ENCODE data around the gene HOXB6. TPM values are rescaled to one million over a fixed set of nuclear protein-coding genes. Genes with fewer than 3 reads are reported as not detected.

Gene HOXB6
- total and polyA plus RNA-seq, 12 donors, result 1.7 to 23.1 (median 11.8) TPM

GRCh38 chr17:48554412-48555257 is 50.2 kb downstream of the HOXB6 start:
- peaks cover 0 to 6% of the 10 kb centered on the region in 2 donors for H3K36me3 ChIP-seq (replicated peaks in 1 of 2)
- peak overlapping the region in 1 of 4 donors; percentile 60 for H3K4me3 ChIP-seq
- H3K27ac ChIP-seq, result peak overlapping the region in 4 of 5 donors; percentile 29 to 89 (median 66)
- 54 to 70% (median 55%) methylated on average over 27 to 44 of the region's 44 CpGs for WGBS, 4 donors
- no peak for TF ChIP-seq POLR2A (IDR thresholded peaks at IDR 0.05)
- TF ChIP-seq CTCF (IDR thresholded peaks at IDR 0.05), result no peak
- H3K27me3 ChIP-seq, result no peaks in the 10 kb centered on the region
- H3K9me3 ChIP-seq (replicated peaks in 1 of 3), result no peaks in the 10 kb centered on the region
- H3K4me1 ChIP-seq (replicated peaks in 1 of 2), result peaks cover 0 to 27% of the 10 kb centered on the region in 2 donors
- intact Hi-C loops (cut with DNase I), result no loop called here
- peak in 2 of 7 donors; percentile 18 to 26 for DNase-seq

DNA sequence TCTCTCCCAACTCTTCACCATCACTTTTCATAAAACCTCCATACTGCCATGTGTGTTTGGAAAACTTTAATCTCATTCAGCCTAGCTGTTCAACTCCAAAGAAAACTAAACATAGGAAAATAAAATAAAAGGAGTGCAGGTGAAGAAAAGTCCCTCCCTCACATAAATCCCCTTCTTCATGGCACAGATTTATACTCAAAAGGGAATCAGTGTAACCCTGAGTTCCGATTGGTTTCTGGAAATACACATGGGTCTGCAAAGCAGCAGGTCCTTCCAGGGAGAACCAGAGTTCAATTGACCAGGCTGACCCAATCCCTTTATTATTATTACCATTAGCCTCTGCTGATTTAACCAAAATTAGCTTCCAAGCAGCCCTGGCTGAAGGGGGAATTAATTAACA is 51.0 kb downstream of the HOXB6 start:
- whole genome bisulfite sequencing, 4 donors, result 50 to 63% (median 54%) methylated on average over 1 of the region's 1 CpG

DNA sequence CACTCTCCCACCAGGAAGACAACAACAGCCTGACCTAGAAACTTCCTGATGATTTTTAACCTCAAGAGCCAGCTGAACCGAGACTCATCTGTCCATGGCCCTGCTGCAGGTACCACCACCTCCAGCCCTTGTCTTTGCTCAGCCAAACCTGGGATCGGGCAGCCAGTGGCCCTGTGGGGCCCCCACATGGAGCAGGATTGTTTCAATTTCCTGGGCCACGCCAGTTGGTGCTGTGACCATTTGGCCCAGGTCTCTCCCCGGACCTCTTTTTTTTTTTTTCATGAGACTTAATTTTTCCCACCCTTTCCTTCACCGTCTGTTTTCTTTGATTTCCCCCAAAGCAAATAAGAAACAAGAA is 51.6 kb downstream of the HOXB6 start:
- no peak for TF ChIP-seq POLR2A (IDR thresholded peaks at IDR 0.05)
- TF ChIP-seq CTCF (IDR thresholded peaks at IDR 0.05), result no peak
- 75 to 78% (median 77%) methylated on average over 5 of the region's 5 CpGs for WGBS, 4 donors
- Histone ChIP-seq H3K27me3 (no peaks in the 10 kb centered on the region), H3K27ac (peak overlapping the region in 2 of 5 donors; percentile 40 to 41), H3K4me3 (no peak overlapping the region), H3K4me1 (replicated peaks in 1 of 2) (peaks cover 0 to 35% of the 10 kb centered on the region in 2 donors), H3K9me3 (replicated peaks in 1 of 3) (no peaks in the 10 kb centered on the region), H3K36me3 (replicated peaks in 1 of 2) (peaks cover 0 to 6% of the 10 kb centered on the region in 2 donors)
- intact Hi-C loops (cut with DNase I), result no loop called here
- DNase-seq, result no peak

More for the DNA sequence above, 51.0 kb downstream of the HOXB6 start:
- TF ChIP-seq CTCF (IDR thresholded peaks at IDR 0.05) (no peak), POLR2A (IDR thresholded peaks at IDR 0.05) (no peak)
- intact Hi-C loops (cut with DNase I), result no loop called here
- no peak overlapping the region for H3K4me3 ChIP-seq
- H3K27ac ChIP-seq, result peak overlapping the region in 1 of 5 donors; percentile 89
- DNase-seq, result no peak
- peaks cover 0 to 31% of the 10 kb centered on the region in 2 donors for H3K4me1 ChIP-seq (replicated peaks in 1 of 2)
- H3K27me3 ChIP-seq, result no peaks in the 10 kb centered on the region
- no peaks in the 10 kb centered on the region for H3K9me3 ChIP-seq (replicated peaks in 1 of 3)
- H3K36me3 ChIP-seq (replicated peaks in 1 of 2), result peaks cover 0 to 6% of the 10 kb centered on the region in 2 donors

- WGBS, 4 donors, result 61 to 74% (median 68%) methylated on average over 5 to 11 of the region's 11 CpGs
- peak in 1 of 7 donors; percentile 8 for DNase-seq
- intact Hi-C loops (cut with DNase I), result no loop called here
- peak overlapping the region in 2 of 5 donors; percentile 40 to 53 for H3K27ac ChIP-seq
- no peaks in the 10 kb centered on the region for H3K27me3 ChIP-seq
- H3K36me3 ChIP-seq (replicated peaks in 1 of 2), result peaks cover 0 to 6% of the 10 kb centered on the region in 2 donors
- TF ChIP-seq CTCF (IDR thresholded peaks at IDR 0.05), result no peak
- no peak for TF ChIP-seq POLR2A (IDR thresholded peaks at IDR 0.05)
- no peaks in the 10 kb centered on the region for H3K9me3 ChIP-seq (replicated peaks in 1 of 3)
- no peak overlapping the region for H3K4me3 ChIP-seq
- H3K4me1 ChIP-seq (replicated peaks in 1 of 2), result peaks cover 3 to 40% of the 10 kb centered on the region in 2 donors
These were observed 52.2 kb downstream of the HOXB6 start for GRCh38 chr17:48552466-48553189.

Measured in adrenal gland (tissue), 12 donors.